22Rv1 (cell line): ENCODE results near the gene APOC1.

Experiments used
- H3K27ac ChIP-seq: fragments of 450-650 bp; 2 replicates; pipeline ENCODE4 v1.5.1; 2017
- ZFX ChIP-seq: fragments of 450-650 bp; IDR thresholded peaks from 2 replicates; pipeline ENCODE4 v1.6.1; 2017; ENCODE audit warnings: antibody characterized with exemption, borderline replicate concordance
- TF ChIP-seq, protein P1 (sequence below): fragments of 450-650 bp; IDR thresholded peaks from 2 replicates; pipeline ENCODE4 v1.5.1; 2017; ENCODE audit warnings: mild to moderate bottlenecking

APOC1 gene

GRCh38 chr19:44954278-44954648 is 39.9 kb downstream of the APOC1 start:
- H3K27ac ChIP-seq: peak overlapping the region; percentile 95
- no peak for TF ChIP-seq ZFX
- TF ChIP-seq, protein P1, sequence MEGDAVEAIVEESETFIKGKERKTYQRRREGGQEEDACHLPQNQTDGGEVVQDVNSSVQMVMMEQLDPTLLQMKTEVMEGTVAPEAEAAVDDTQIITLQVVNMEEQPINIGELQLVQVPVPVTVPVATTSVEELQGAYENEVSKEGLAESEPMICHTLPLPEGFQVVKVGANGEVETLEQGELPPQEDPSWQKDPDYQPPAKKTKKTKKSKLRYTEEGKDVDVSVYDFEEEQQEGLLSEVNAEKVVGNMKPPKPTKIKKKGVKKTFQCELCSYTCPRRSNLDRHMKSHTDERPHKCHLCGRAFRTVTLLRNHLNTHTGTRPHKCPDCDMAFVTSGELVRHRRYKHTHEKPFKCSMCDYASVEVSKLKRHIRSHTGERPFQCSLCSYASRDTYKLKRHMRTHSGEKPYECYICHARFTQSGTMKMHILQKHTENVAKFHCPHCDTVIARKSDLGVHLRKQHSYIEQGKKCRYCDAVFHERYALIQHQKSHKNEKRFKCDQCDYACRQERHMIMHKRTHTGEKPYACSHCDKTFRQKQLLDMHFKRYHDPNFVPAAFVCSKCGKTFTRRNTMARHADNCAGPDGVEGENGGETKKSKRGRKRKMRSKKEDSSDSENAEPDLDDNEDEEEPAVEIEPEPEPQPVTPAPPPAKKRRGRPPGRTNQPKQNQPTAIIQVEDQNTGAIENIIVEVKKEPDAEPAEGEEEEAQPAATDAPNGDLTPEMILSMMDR: no peak

GRCh38 chr19:44954649-44955504 is 40.5 kb downstream of the APOC1 start, which contains the start of gene CLPTM1:
Gene CLPTM1 (plus strand): TSS chr19:44955380. CDS start chr19:44955396, 16 bp downstream.
- TF ChIP-seq, protein P1: no peak
- TF ChIP-seq ZFX: no peak
- H3K27ac ChIP-seq: peak within 1 kb of the TSS; percentile 95

DNA sequence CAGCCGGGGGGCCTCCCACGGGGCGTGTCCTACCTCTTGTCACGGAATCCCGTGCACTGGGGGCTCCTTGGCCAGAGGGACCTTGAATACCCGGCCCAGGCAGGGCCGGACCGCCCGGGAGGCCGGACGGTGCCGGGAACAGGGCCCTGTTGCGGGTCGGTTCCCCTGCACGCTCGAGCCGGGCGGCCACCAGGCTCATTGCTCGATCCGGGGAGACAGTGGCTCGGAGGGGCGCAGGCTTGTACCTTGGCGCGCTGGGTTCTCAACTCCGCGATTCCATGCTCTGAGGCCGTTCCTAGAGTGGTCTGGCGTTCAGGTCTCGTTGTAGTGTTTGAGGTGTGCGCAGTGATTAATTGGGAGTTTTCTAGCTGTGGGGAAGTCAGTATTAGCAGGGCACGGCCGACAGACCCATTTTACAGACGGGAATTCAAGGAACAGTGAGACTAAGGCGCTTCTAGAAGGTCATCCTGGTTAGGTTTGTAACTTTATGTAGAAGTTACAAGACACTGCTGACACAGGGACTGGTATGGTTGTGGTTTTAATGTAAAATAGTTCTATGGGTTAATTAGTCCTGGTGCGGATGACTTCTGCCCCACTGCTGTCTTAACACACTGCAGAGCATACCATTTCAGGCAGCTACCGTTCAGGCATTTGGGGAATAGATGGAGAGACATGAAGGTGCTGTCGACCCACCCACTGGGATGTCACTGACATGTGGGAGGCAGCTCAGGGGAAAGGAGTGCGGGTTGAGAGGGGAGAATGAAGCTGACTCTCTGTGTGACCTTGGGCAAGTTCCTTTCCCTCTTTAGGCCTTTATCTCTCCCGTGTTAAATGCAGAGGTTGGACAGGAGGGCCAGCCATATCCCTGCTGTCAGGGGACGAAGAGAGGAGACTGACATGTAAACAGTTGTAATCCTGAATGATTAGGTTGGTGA is 41.4 kb downstream of the APOC1 start:
- TF ChIP-seq ZFX: no peak
- TF ChIP-seq, protein P1: no peak
- H3K27ac ChIP-seq: peak overlapping the region; percentile 95

DNA sequence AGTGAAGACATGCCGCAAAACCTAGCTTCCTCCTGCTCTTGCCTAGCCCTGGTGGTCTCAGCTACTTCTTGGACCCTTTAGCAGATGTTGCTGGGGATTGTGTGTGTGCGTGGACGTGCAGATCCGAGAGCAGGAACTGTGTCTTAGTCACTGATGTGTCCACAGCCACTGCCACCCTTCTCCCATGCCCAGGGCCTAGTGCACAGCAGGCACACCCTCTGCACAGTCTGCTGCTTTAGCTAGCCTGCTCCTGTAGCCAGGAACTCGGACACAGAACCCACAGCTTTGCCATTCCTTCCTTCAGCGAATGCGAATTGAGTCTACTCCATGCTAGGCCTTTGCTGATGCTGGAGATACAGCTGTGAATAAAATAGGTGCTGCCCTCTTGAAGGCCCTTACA is 43.1 kb downstream of the APOC1 start:
- H3K27ac ChIP-seq: no peak overlapping the region
- TF ChIP-seq, protein P1: no peak
- TF ChIP-seq ZFX: no peak

DNA sequence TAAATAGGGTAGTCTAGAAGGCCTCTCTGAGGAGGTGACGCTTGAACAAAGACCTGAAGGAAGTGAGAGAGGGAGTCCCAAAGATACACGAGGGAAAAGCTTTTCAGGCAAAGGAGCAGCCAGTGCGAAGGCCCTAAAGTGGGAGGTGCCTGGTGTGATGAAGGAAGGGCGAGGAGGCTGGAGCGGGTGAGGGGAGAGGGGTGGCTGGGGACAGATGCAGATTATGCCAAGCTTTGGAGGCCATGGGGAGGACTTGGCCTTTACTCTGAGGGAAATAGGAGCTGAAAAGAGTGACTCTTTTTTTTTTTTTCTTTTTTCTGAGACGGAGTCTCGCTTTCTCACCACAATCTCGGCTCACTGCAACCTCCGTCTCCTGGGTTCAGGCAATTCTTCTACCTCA is 43.7 kb downstream of the APOC1 start:
- TF ChIP-seq, protein P1: no peak
- TF ChIP-seq ZFX: no peak
- H3K27ac ChIP-seq: no peak overlapping the region

DNA sequence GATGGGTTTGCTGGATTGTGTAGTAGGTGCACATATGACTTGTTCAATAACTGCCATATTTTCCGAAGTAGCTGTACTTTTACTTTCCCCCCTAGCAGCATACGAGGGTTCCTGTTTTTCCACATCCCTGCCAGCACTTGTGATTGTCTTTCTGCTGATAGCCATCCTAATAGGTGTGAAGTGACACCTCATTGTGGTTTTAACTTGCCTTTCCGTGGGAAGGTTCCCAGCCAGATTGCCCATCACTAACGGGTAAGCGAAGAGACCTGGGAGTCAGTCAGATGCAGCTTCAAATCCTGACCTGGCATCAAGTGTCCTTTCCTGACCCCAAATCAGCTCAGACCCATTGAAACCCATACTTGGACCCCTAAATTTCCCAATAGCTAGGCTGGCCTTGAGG is 45.3 kb downstream of the APOC1 start:
- H3K27ac ChIP-seq: no peak overlapping the region
- TF ChIP-seq, protein P1: no peak
- no peak for TF ChIP-seq ZFX
